ENCODE results near the gene AUP1.
A peak's percentile ranks its signal among the peaks of the same experiment; 100 is the strongest.

AUP1 gene

GRCh38 chr2:74535440-74535965, 6.0 kb upstream of the AUP1 start:
- DNase-seq (ENCODE audit: low spot score) = no peak

- DNase-seq (ENCODE audit: low spot score) = no peak
Observed at GRCh38 chr2:74534411-74534810, 4.9 kb upstream of the AUP1 start.

- no peak for DNase-seq (ENCODE audit: low spot score)
Observed at GRCh38 chr2:74533464-74533863, 4.0 kb upstream of the AUP1 start.

GRCh38 chr2:74532222-74532621, 2.7 kb upstream of the AUP1 start:
- peak; percentile 40 for DNase-seq (ENCODE audit: low spot score)

- DNase-seq (ENCODE audit: low spot score) = no peak
Observed at GRCh38 chr2:74531666-74532065, 2.2 kb upstream of the AUP1 start.

GRCh38 chr2:74530239-74531187, 1.0 kb upstream of the AUP1 start:
- DNase-seq (ENCODE audit: low spot score) = peak; percentile 63

- no peak for DNase-seq (ENCODE audit: low spot score)
Observed at GRCh38 chr2:74528600-74529356, 728 bp downstream of the AUP1 start.

- DNase-seq (ENCODE audit: low spot score) = no peak
Observed at GRCh38 chr2:74527741-74528140, 1.8 kb downstream of the AUP1 start.

- no peak for DNase-seq (ENCODE audit: low spot score)
Observed at GRCh38 chr2:74526649-74527230, 2.8 kb downstream of the AUP1 start.

- DNase-seq (ENCODE audit: low spot score) = no peak
Observed at GRCh38 chr2:74525717-74526648, 3.5 kb downstream of the AUP1 start, which contains the start of gene DQX1. TSS of gene DQX1 (minus strand) at chr2:74526231. CDS start at chr2:74525729, 502 bp downstream.

GRCh38 chr2:74524955-74525716, 4.4 kb downstream of the AUP1 start:
- no peak for DNase-seq (ENCODE audit: low spot score)

- no peak for DNase-seq (ENCODE audit: low spot score)
Observed at GRCh38 chr2:74524005-74524404, 5.5 kb downstream of the AUP1 start.

- DNase-seq (ENCODE audit: low spot score) = no peak
Observed at GRCh38 chr2:74522516-74522915, 7.0 kb downstream of the AUP1 start.

- DNase-seq (ENCODE audit: low spot score) = no peak
Observed at GRCh38 chr2:74516650-74517049, 12.9 kb downstream of the AUP1 start.

GRCh38 chr2:74515981-74516633, 13.4 kb downstream of the AUP1 start:
- peak; percentile 76 for DNase-seq (ENCODE audit: low spot score)

- DNase-seq (ENCODE audit: low spot score) = no peak
Observed at GRCh38 chr2:74515271-74515980, 14.1 kb downstream of the AUP1 start.

GRCh38 chr2:74514368-74515270, 14.9 kb downstream of the AUP1 start, which contains the start of gene TLX2:
TSS of gene TLX2 (plus strand) at chr2:74514450. CDS start at chr2:74514807, 357 bp downstream.
- DNase-seq (ENCODE audit: low spot score) = peak; percentile 41

All from AG08396 (cell line).